Astrocyte (in vitro differentiated cells and primary cell): Measurements from ENCODE around the gene PUS7. TPM values are rescaled to one million over a fixed set of nuclear protein-coding genes. Genes with fewer than 3 reads are reported as not detected.

Experiments
- DNase-seq: peaks from one replicate; pipeline ENCODE4 v3.0.0-alpha.2; 2010; ENCODE audit warnings: low read depth
- FAIRE-seq: peaks from 2 replicates; lab custom pipeline; 2011; peaks lifted over from hg19 to GRCh38; lab: Jason Lieb, UNC
- H2AFZ ChIP-seq: 2 replicates; pipeline ENCODE4 v1.6.0; 2012; ENCODE audit warnings: low read depth, low read length, inconsistent platforms
- H3K27ac ChIP-seq: 2 replicates; pipeline ENCODE4 v1.5.1; 2011; ENCODE audit warnings: low read depth, low read length, inconsistent platforms
- H3K27me3 ChIP-seq: 2 replicates; pipeline ENCODE4 v1.6.0; 2011; ENCODE audit warnings: low read length, inconsistent platforms; ENCODE audit not compliant: insufficient read depth
- H3K36me3 ChIP-seq: 2 replicates; pipeline ENCODE4 v1.5.1; 2011; ENCODE audit warnings: low read length, inconsistent platforms; ENCODE audit not compliant: insufficient read depth
- H3K4me1 ChIP-seq: 2 replicates; pipeline ENCODE4 v1.5.1; 2011; ENCODE audit warnings: low read length, inconsistent platforms; ENCODE audit not compliant: insufficient read depth
- H3K4me2 ChIP-seq: 2 replicates; pipeline ENCODE4 v1.6.0; 2012; ENCODE audit warnings: low read length, inconsistent platforms
- H3K4me3 ChIP-seq: 2 replicates; pipeline ENCODE4 v1.5.1; 2011; ENCODE audit warnings: low read depth, mild to moderate bottlenecking, low read length, inconsistent platforms; ENCODE audit not compliant: insufficient read depth
- H3K79me2 ChIP-seq: 2 replicates; pipeline ENCODE4 v1.6.0; 2012; ENCODE audit warnings: mild to moderate bottlenecking, low read length, inconsistent platforms; ENCODE audit not compliant: insufficient read depth
- H3K9ac ChIP-seq: 2 replicates; pipeline ENCODE4 v1.6.0; 2012; ENCODE audit warnings: mild to moderate bottlenecking, low read length, inconsistent platforms
- H3K9me3 ChIP-seq: 2 replicates; pipeline ENCODE4 v1.5.1; 2012; ENCODE audit warnings: low read depth, mild to moderate bottlenecking, low read length, inconsistent platforms; ENCODE audit not compliant: insufficient read depth
- H4K20me1 ChIP-seq: 2 replicates; pipeline ENCODE4 v1.6.0; 2012; ENCODE audit warnings: low read length, inconsistent platforms; ENCODE audit not compliant: insufficient read depth
- H3K27ac Mint-ChIP-seq: one replicate; pipeline ENCODE4 v1.8.0; 2021; ENCODE audit warnings: mild to moderate bottlenecking, mixed read lengths; ENCODE audit not compliant: unreplicated experiment
- H3K27me3 Mint-ChIP-seq: one replicate; pipeline ENCODE4 v1.8.0; 2021; ENCODE audit warnings: low read depth, mixed read lengths; ENCODE audit not compliant: unreplicated experiment
- H3K36me3 Mint-ChIP-seq: one replicate; pipeline ENCODE4 v1.8.0; 2021; ENCODE audit warnings: low read depth, mixed read lengths; ENCODE audit not compliant: unreplicated experiment
- H3K4me1 Mint-ChIP-seq: one replicate; pipeline ENCODE4 v1.8.0; 2021; ENCODE audit warnings: low read depth, mixed read lengths; ENCODE audit not compliant: unreplicated experiment
- H3K4me3 Mint-ChIP-seq: one replicate; pipeline ENCODE4 v1.8.0; 2021; ENCODE audit warnings: mild to moderate bottlenecking, moderate library complexity, mixed read lengths; ENCODE audit not compliant: unreplicated experiment
- H3K9me3 Mint-ChIP-seq: one replicate; pipeline ENCODE4 v1.8.0; 2021; ENCODE audit warnings: mild to moderate bottlenecking, mixed read lengths; ENCODE audit not compliant: unreplicated experiment
- CTCF ChIP-seq: IDR thresholded peaks from 2 replicates; pipeline ENCODE4 v1.5.1; 2011; ENCODE audit warnings: low read depth, mild to moderate bottlenecking, inconsistent platforms, low read length, moderate library complexity; ENCODE audit not compliant: insufficient read depth
- EZH2 ChIP-seq: IDR thresholded peaks from 2 replicates; pipeline ENCODE4 v1.6.1; 2012; ENCODE audit warnings: mild to moderate bottlenecking, low read length, inconsistent platforms; ENCODE audit not compliant: insufficient read depth
- total RNA-seq: library from RNA; stranded (reverse); gene quantifications from 2 replicates; pipeline ENCODE4 v1.2.1, GENCODE V29; 2021

The PUS7 gene
- total RNA-seq, 1 donor from 2014 or later: 29.5 TPM

- Histone ChIP-seq H3K9me3 (no peaks in the 10 kb centered on the region), H3K4me3 (no peak overlapping the region), H3K36me3 (peaks cover 6% of the 10 kb centered on the region), H3K27me3 (no peaks in the 10 kb centered on the region), H3K4me2 (peak overlapping the region; percentile 74), H3K79me2 (no peaks in the 10 kb centered on the region), H3K27ac (peak overlapping the region; percentile 83), H2AFZ (peak overlapping the region; percentile 59), H3K9ac (peak overlapping the region; percentile 71), H4K20me1 (no peaks in the 10 kb centered on the region), H3K4me1 (peaks cover 10% of the 10 kb centered on the region)
- H3K4me1 Mint-ChIP-seq: peaks cover 19% of the 10 kb centered on the region
- H3K27me3 Mint-ChIP-seq: no peaks in the 10 kb centered on the region
- DNase-seq: peak; percentile 83
- H3K27ac Mint-ChIP-seq: peak overlapping the region; percentile 91
- peak overlapping the region; percentile 1 for H3K4me3 Mint-ChIP-seq
- H3K9me3 Mint-ChIP-seq: no peaks in the 10 kb centered on the region
- TF ChIP-seq CTCF (peak; percentile 52), EZH2 (no peak)
- H3K36me3 Mint-ChIP-seq: peaks cover 5% of the 10 kb centered on the region
- peak; percentile 47 for FAIRE-seq
Measured at GRCh38 chr7:105487579-105488571, 34.2 kb downstream of the PUS7 start.

GRCh38 chr7:105480931-105481330, 41.1 kb downstream of the PUS7 start:
- no peaks in the 10 kb centered on the region for H3K9me3 Mint-ChIP-seq
- H3K9ac ChIP-seq: no peak overlapping the region
- no peaks in the 10 kb centered on the region for H3K9me3 ChIP-seq
- DNase-seq: peak; percentile 57
- no peak overlapping the region for H2AFZ ChIP-seq
- H3K4me1 ChIP-seq: no peaks in the 10 kb centered on the region
- no peaks in the 10 kb centered on the region for H3K79me2 ChIP-seq
- TF ChIP-seq EZH2 (no peak), CTCF (no peak)
- H3K4me2 ChIP-seq: no peak overlapping the region
- H3K36me3 Mint-ChIP-seq: peaks cover 14% of the 10 kb centered on the region
- H3K4me3 ChIP-seq: no peak overlapping the region
- H3K4me1 Mint-ChIP-seq: peaks cover 3% of the 10 kb centered on the region
- no peaks in the 10 kb centered on the region for H3K27me3 ChIP-seq
- H3K27ac Mint-ChIP-seq: no peak overlapping the region
- peaks cover 16% of the 10 kb centered on the region for H3K36me3 ChIP-seq
- FAIRE-seq: no peak
- no peak overlapping the region for H3K4me3 Mint-ChIP-seq
- no peaks in the 10 kb centered on the region for H4K20me1 ChIP-seq
- H3K27me3 Mint-ChIP-seq: no peaks in the 10 kb centered on the region
- no peak overlapping the region for H3K27ac ChIP-seq
